Esophagus muscularis mucosa (tissue), 4 donors: ENCODE results near the gene OPN1SW.

Experiments used
- EP300 ChIP-seq: sonication (generic); formaldehyde crosslinking; IDR thresholded peaks from one replicate; pipeline ENCODE4 v1.6.1; 2017; ENCODE audit warnings: antibody characterized with exemption
- POLR2A ChIP-seq: fragments of 450-650 bp; IDR thresholded peaks from one replicate; pipeline ENCODE4 v1.6.1; 2017; ENCODE audit warnings: antibody characterized with exemption, moderate library complexity, mild to moderate bottlenecking, low read depth
- POLR2AphosphoS5 ChIP-seq, 2 donors: sonication (generic); formaldehyde crosslinking; IDR thresholded peaks; one replicate each; pipeline ENCODE4 v1.6.1; 2017; ENCODE audit warnings: antibody characterized with exemption in 2 of 2
- TF ChIP-seq, protein P1 (sequence below), 3 experiments: fragments of 200-600 bp in 2 of 3; fragments of 450-650 bp in 1 of 3; sonication (generic) in 2 of 3; IDR thresholded peaks; one replicate each; pipeline ENCODE4 v1.5.1; 2017 to 2019; ENCODE audit warnings: antibody characterized with exemption in 3 of 3, mild to moderate bottlenecking in 2 of 3, moderate library complexity in 1 of 3

DNA sequence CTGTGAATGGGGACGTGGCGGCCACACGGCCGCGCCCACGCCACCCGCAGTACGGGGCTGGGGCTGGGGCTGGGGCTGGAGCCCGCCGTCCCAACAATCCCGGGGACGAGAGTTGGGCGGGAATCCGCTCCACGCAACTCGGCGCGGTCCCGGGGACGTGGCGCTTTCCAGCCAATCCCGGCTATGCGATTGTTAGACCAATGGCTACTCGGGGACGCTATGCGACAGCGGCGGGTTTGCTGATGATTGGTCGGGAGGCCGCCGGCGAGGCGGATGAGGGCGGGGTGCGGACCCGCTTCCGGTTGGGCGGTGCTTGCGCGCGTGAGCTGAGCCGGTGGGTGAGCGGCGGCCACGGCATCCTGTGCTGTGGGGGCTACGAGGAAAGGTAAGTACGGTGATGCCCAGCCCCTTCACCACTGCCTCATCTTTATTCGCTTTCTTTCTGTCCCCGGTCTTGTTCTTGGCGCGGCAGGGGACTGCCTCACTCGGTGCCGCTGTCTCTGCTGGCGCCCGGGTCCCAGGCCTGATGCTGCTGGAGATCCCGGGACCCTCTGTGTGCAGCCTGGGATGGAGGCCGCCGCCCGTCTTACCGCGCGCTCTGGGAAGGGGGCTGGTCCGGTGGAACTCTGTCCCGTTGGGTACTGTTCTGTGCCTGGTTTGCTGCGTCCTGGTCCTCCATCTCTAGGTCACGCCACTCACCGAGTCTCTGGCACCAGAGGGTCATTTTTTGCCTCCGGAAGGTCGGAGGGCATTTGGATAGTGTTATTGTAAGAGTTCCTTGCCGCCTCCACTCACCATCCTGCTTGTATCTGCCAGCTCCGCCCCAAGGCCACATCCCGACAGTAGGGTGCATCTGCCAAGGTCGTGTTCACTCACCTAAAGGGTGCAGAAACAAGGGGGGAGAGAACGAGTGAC is 36.3 kb downstream of the OPN1SW start, which contains the start of gene CALU:
- TF ChIP-seq, protein P1, sequence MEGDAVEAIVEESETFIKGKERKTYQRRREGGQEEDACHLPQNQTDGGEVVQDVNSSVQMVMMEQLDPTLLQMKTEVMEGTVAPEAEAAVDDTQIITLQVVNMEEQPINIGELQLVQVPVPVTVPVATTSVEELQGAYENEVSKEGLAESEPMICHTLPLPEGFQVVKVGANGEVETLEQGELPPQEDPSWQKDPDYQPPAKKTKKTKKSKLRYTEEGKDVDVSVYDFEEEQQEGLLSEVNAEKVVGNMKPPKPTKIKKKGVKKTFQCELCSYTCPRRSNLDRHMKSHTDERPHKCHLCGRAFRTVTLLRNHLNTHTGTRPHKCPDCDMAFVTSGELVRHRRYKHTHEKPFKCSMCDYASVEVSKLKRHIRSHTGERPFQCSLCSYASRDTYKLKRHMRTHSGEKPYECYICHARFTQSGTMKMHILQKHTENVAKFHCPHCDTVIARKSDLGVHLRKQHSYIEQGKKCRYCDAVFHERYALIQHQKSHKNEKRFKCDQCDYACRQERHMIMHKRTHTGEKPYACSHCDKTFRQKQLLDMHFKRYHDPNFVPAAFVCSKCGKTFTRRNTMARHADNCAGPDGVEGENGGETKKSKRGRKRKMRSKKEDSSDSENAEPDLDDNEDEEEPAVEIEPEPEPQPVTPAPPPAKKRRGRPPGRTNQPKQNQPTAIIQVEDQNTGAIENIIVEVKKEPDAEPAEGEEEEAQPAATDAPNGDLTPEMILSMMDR (IDR thresholded peaks at IDR 0.05): peak in 1 of 3 experiments; percentile 12
- TF ChIP-seq POLR2AphosphoS5 (IDR thresholded peaks at IDR 0.05): peak; percentile 98 to 99
- TF ChIP-seq POLR2A: peak; percentile 96
- no peak for TF ChIP-seq EP300
